ENCODE results near the gene ELMO1. TPM values are rescaled to one million over a fixed set of nuclear protein-coding genes. Genes with fewer than 3 reads are reported as not detected.

ELMO1 gene
- total RNA-seq, 1 experiment from 2014 or later = not detected

GRCh38 chr7:37394158-37394557, 54.5 kb downstream of the ELMO1 start:
- no peaks in the 10 kb centered on the region for H3K36me3 ChIP-seq (ENCODE audit: insufficient read depth, low read length, poor library complexity, severe bottlenecking)
- intact Hi-C loops (cut with micrococcal nuclease; ENCODE audit: unreplicated experiment) = no loop called here
- H3K27me3 ChIP-seq (replicated peaks; ENCODE audit: insufficient read depth, low read depth, low read length, poor library complexity) = no peaks in the 10 kb centered on the region
- no peak overlapping the region for H3K4me3 ChIP-seq (ENCODE audit: low read depth, low read length, poor library complexity, severe bottlenecking)
- no TSS peak for BruUV-seq (replicated peaks)
- POLR2A ChIA-PET (ENCODE audit: low non-redundant PET) = no interaction called here
- H3K9me3 ChIP-seq (ENCODE audit: low read depth, low read length, poor library complexity, severe bottlenecking) = no peaks in the 10 kb centered on the region
- no peaks in the 10 kb centered on the region for H3K4me1 ChIP-seq (ENCODE audit: insufficient read depth, low read length, poor library complexity, severe bottlenecking)
- no peak overlapping the region for H3K27ac ChIP-seq (ENCODE audit: low read depth, low read length, poor library complexity, severe bottlenecking)
- no peak for TF ChIP-seq EZH2 (IDR thresholded peaks at IDR 0.05; ENCODE audit: borderline replicate concordance, low read depth, low read length, poor library complexity, severe bottlenecking)
- TF ChIP-seq CTCF (conservative IDR thresholded peaks at IDR 0.05; ENCODE audit: low read depth, low read length) = no peak
- CTCF ChIA-PET = no interaction called here
- no peak for DNase-seq (ENCODE audit: low spot score)

DNA sequence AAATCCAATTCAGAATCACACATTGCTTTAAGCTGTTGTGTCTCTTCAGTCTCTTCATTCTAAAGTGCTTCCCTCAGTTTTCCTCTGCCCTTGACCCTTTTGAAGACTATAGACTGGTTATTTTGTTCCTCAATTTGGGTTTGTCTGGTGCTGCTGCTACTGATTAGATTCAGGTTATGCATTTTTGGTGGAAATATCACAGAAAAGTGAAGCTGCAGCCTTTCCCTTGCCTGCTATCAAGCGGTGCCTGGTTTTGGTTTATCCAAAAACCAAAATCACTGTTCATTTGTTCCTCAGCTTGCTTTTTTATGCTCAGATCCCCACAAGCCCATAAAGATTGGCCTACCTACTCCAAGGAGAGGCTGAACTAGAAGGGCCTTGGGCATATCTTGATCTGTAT, 55.2 kb downstream of the ELMO1 start:
- Histone ChIP-seq H3K27me3 (replicated peaks; ENCODE audit: insufficient read depth, low read depth, low read length, poor library complexity) (no peaks in the 10 kb centered on the region), H3K36me3 (ENCODE audit: insufficient read depth, low read length, poor library complexity, severe bottlenecking) (no peaks in the 10 kb centered on the region), H3K9me3 (ENCODE audit: low read depth, low read length, poor library complexity, severe bottlenecking) (no peaks in the 10 kb centered on the region), H3K27ac (ENCODE audit: low read depth, low read length, poor library complexity, severe bottlenecking) (no peak overlapping the region), H3K4me1 (ENCODE audit: insufficient read depth, low read length, poor library complexity, severe bottlenecking) (no peaks in the 10 kb centered on the region), H3K4me3 (ENCODE audit: low read depth, low read length, poor library complexity, severe bottlenecking) (no peak overlapping the region)
- BruUV-seq (replicated peaks) = no TSS peak
- no peak for TF ChIP-seq CTCF (conservative IDR thresholded peaks at IDR 0.05; ENCODE audit: low read depth, low read length)
- ChIA-PET POLR2A (ENCODE audit: low non-redundant PET) (no interaction called here), CTCF (no interaction called here)
- no peak for DNase-seq (ENCODE audit: low spot score)
- intact Hi-C loops (cut with micrococcal nuclease; ENCODE audit: unreplicated experiment) = no loop called here

DNA sequence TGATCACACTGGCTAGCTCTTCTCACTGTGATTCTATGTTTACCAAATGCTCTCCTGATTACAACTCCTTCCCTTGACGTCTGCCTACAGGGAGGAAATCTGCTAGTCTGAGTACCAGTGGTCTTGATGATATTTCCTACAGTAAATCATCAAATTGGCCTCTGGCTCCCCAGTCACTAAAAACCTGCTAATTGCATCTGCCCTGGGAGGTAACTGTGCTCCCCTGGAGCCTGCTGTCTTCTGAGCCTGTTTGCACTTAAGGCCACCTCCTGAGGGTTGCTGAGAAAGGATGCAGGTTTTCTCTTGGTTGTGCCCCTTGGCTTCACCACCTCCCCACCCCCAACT, 56.0 kb downstream of the ELMO1 start:
- DNase-seq (ENCODE audit: low spot score) = no peak
- TF ChIP-seq EZH2 (IDR thresholded peaks at IDR 0.05; ENCODE audit: borderline replicate concordance, low read depth, low read length, poor library complexity, severe bottlenecking) = no peak
- TF ChIP-seq CTCF (conservative IDR thresholded peaks at IDR 0.05; ENCODE audit: low read depth, low read length) = no peak
- BruUV-seq (replicated peaks) = no TSS peak
- Histone ChIP-seq H3K36me3 (ENCODE audit: insufficient read depth, low read length, poor library complexity, severe bottlenecking) (no peaks in the 10 kb centered on the region), H3K27me3 (replicated peaks; ENCODE audit: insufficient read depth, low read depth, low read length, poor library complexity) (no peaks in the 10 kb centered on the region), H3K4me1 (ENCODE audit: insufficient read depth, low read length, poor library complexity, severe bottlenecking) (no peaks in the 10 kb centered on the region), H3K9me3 (ENCODE audit: low read depth, low read length, poor library complexity, severe bottlenecking) (no peaks in the 10 kb centered on the region), H3K4me3 (ENCODE audit: low read depth, low read length, poor library complexity, severe bottlenecking) (no peak overlapping the region), H3K27ac (ENCODE audit: low read depth, low read length, poor library complexity, severe bottlenecking) (no peak overlapping the region)
- CTCF ChIA-PET = no interaction called here
- POLR2A ChIA-PET (ENCODE audit: low non-redundant PET) = no interaction called here
- intact Hi-C loops (cut with micrococcal nuclease; ENCODE audit: unreplicated experiment) = no loop called here

Data from A673 (cell line).